HuH-7 (cell line): ENCODE data around the gene C13orf42.

Experiments used
- DNase-seq: peaks from one replicate; pipeline ENCODE4 v3.0.0; 2011; ENCODE audit warnings: low spot score

The C13orf42 gene

GRCh38 chr13:51033421-51034185, 77.5 kb downstream of the C13orf42 start:
- DNase-seq, result no peak

- no peak for DNase-seq
Measured at GRCh38 chr13:51032831-51033230, 78.2 kb downstream of the C13orf42 start.
